ENCODE measurements around the gene MYBPC2.

MYBPC2 gene

DNA sequence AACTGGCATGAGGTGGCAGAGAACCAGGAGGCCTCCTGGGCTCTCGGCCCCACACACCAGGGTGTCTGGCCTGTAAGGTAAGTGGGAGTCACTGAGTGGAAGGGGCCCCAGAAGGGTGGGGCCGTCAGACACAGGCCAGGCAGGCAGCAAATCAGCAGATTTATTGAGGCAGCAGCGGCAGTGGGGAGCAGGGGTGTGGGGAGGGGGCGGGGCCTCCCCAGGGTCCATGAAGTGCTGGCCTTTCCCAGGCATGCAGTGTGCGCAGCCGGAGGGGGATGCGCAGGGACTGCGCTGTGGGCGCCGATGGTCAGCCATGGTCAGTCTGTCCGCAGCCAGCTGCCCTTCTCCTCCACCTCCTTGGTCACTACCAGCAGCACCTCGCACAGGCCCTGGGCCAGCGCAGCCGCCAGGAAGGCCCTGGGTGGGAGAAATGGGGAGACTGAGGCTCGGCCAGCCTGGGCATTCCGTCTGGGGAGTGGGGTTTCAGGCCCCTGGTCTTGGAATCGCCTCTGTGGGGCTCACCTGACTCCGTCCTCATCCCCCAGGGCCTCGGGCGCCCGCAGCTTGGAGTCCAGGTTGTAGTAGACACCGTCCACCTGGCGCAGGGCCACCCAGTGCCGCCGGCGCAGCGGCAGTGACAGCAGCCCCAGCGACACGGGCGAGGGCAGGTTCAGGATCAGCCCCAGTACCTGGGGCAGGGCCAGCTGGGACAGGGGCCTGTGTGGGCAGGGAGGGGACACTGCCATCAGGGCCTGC, 73.3 kb downstream of the MYBPC2 start:
- no peak for DNase-seq

DNA sequence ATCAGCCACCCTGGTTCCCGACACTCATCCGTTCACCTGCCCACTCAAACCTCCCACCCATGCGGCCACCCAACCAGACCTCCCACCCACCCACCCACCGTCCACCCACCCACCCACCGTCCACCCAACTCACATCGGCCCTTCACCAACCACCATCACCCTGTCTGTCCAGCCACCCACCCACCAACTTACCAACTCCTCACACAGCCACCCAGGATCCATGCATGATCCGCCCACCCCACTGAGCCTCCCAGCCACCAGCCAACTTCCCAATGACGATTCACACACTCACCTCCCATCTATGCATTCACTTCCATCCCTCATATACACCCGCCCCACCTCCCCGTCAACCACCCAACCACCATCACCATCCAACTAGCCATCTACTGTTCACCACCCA, 74.0 kb downstream of the MYBPC2 start:
- no peak for DNase-seq

DNA sequence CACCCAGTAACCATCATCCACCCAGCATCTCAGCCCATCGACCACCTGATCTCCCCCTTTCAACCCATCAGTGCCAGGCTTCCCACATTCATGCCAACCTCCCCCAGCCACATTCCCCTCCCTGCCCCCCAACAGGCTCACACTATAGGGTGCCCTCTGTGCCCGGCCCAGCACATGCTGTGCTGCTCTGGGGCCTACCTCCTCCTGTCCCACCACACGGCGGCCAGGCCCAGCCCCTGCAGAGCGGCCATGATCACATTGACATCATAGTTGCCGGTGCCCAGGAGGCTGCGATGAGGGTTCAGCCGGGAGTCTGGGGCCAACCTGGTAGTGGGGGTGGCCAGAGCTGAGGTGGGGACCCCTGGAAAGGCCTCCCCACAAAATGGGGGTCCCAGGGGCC, 74.7 kb downstream of the MYBPC2 start:
- DNase-seq, result no peak

DNA sequence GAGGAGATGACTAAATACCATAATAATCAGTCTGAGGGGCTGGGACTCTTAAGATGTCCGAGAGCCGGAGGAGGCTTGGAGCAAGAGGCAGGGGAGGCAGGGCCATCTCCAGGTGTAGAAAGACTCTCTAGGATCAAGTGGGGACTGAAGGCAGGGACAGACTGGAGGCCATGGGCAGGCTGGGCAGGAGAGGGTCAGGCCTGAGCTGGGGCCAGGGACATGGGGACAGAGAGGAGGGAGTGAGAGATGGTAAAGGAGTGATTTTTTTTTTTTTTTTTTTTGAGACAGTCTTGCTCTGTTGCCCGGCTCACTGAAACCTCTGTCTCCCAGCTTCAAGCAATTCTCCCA, 76.1 kb downstream of the MYBPC2 start:
- DNase-seq, result no peak

DNA sequence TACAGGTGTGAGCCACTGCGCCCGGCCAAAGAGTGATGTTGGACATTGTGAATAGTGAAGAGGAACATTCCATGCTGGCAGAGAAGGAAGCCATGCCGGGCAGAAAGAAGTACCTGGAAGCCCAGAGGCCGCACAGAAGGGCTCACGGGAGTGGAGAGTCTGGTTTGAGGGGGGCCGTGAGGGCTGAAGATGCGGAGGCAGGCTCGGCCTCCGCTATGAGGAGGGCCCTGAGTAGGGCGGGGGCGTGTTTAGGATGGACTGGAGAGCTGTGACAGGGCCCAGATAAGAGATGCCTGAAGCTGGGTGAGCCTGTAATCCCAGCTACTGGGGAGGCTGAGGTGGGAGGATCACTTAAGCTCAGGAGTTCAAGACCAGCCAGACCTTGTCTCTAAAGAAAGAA, 76.7 kb downstream of the MYBPC2 start:
- DNase-seq, result no peak

DNA sequence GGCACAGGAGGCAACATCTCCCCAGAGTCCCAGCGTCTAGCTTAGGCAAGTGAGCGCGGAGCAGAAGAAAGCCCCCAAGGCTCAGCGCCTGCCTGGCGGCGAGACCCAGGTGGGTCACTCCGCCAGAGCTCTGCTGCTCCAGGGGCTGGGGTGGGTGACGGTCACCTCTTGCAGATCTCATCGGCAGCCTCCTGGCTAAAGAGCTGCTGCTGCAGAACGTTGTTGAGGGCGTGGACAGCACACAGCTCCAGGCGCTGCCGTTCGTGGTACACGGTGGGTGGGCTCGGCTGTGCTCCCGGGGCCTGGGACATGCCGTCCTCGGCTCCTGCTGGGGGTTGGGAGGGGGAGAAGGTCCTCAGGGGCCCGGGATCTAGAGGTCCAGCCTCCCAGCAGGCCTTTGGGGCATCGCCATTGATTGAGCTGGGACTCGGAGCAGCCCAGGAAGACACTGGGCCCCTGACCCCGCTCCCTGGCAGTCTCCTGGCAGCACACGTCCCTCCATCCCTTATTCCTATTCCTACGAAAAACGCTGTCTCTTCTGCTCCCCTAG, 77.5 kb downstream of the MYBPC2 start:
- no peak for DNase-seq

DNA sequence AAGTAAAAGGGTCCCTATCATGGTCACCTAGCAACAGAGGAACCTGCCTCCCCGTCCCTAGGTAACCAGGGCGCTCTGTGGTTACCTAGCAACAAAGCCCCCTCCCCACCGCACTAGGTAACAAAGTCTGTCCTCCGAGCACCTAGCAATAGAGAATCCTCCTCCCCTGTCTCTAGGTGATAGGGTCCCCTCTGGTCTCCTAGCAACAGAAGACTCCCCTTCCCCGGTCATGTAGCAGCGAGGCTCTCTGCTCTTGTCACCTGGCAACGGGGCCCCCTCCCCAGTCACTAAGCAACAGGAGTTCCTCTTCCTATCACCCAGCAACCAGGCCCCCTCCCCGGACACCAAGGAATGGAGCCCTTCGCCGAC, 78.0 kb downstream of the MYBPC2 start:
- DNase-seq, result no peak

DNA sequence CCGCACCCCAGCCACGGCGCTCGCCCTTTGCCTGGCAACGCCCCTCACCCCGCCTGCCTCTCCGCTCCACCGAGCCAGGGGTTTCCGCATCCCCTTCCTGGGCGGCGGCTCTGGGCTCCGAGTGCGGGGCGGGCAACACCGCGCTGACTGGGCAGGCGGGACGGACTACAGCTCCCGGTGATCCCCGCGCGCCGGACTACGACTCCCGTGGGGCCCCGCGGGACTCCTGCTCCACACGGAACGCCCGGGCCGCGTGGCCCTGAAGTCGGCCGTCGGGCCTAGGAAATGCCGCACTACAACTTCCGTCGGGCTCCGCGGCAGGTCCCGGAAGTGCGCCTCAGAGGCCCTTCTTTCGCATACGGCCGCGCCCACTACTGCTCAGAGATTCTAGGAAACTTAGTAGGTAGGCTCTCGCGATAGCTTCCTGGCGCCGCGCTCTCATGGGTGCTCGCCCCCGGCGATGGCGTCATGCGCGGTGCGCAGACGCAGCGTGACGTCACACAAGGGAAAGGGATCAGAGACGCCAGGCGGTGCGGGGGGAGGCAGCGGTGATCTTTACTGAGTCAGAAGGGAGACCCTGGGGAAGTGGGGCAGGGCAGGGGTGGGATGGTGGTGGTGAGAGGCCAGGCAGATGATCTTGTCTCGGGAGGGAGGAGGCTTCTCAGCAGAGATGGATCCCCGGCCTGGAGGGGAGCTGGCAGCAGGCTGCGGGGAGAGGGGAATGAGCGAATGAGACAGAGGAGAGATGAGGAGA, 78.6 kb downstream of the MYBPC2 start, which contains the start of gene JOSD2:
JOSD2 (minus strand) TSS at position 123 of the 754 bp plus-strand sequence. CDS start 760 bp downstream, outside the sequence.
- DNase-seq, result peak; percentile 87 to 100

DNA sequence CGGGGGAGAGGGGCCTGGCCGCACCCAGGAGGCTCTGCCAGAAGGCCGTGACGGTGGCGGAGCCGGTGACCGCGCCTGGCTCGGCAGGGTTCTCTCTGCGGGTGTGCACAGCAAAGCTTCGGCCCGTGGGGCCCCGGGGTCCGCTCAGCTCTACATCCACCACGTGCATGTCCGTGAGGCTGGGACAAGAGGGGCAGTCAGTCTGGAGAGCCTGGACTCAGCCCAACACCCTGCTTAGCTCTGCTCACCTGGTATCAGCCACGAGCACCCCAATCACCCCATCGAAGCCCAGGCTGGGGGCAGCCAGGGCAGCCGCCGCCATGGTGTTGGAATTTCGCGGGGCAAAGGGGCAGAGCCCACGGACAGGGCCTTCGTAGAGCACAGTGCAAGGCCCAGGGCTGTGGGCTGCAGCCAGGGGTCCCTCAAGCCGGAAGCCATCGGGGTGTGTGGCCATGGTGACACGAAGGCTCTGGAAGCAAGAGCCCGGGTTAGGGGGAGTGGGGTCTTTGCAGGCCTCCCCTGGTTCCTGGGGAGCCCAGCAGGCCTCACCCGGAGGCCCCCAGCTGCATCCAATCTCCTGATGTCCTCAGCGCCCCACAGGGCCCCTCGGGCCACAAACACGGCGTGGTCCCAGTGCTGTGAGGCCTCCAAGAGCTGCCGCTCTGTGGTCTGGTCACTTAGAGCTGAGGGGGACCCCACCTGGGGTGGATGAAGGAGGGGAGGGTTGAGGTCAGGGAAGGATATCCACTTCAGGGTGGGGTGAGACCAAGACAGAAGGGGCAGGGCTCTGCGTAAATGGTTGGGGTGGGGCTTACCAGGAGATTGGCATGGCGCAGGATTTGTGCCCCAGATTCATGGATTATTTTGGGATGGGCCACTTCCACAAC, 79.7 kb downstream of the MYBPC2 start:
- no peak for DNase-seq

DNA sequence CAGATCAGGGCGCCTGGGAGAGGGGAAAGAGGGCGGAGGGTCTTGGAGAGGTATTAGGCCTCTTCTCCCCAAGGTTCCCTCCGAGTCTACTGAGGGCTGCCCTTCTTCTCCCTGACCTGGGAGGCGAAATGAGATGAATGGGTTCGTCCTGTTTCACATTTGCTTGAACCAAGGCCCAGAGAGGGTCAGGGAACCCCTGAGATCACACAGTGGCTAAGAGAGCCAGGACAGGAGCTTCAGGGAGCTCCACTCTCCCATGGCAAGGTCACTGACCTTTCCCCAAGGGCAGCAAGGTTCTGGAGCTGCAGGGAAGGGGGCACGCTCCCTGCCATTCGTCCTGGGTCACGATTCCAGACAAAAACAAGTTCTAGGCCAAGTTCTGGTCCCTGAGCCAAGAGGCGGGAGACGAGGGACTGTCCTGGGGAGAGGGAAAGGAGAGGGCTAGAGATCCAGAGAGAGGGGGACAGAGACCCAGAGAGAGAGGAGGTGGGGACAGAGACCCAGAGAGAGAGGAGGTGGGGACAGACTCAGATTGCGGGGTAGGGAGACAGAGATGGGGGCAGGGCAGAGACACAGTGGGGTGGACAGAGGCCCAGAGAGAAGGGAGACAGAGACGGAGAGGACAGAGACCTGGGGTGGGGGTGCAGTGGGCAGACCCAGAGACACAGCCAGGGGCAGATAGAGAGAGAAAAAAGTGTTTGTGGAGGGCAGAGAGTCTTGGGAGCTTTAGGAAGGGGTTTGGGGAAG, 80.5 kb downstream of the MYBPC2 start:
- DNase-seq, result no peak

DNA sequence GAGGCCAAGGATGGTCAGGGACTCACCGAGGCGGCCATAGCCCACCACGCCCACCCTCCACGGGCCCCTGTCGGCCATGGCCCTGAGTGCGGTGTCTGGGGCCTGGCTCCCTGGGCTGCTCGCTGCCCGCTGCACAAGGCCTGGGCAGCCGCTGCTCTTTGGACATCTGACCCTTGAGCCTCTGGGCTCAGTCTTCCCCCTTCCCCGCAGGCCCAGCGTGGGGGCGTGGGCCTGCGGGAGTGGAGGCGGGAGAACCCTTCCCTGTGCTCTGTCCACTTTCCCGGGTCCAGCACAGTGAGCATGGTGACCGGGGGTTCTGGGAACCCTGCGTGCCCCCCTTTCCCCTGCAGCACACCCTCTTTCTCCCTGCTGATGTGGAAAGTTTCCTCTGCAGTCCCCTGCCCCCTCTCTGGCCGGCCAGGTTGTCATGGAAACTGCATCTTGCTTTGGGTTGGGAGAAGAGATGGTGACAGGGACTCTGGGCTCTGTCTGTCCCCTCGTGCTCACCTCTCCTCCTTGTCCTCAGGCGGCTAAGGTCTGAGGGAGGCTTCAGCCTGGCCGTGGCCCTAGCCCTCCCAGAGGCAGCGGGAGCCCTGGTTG, 81.2 kb downstream of the MYBPC2 start, which contains the start of gene ASPDH:
ASPDH (minus strand) TSS at position 168 of the 600 bp plus-strand sequence; CDS start at position 78, 90 bp downstream.
- peak in 1 of 2 experiments; percentile 37 for DNase-seq

DNA sequence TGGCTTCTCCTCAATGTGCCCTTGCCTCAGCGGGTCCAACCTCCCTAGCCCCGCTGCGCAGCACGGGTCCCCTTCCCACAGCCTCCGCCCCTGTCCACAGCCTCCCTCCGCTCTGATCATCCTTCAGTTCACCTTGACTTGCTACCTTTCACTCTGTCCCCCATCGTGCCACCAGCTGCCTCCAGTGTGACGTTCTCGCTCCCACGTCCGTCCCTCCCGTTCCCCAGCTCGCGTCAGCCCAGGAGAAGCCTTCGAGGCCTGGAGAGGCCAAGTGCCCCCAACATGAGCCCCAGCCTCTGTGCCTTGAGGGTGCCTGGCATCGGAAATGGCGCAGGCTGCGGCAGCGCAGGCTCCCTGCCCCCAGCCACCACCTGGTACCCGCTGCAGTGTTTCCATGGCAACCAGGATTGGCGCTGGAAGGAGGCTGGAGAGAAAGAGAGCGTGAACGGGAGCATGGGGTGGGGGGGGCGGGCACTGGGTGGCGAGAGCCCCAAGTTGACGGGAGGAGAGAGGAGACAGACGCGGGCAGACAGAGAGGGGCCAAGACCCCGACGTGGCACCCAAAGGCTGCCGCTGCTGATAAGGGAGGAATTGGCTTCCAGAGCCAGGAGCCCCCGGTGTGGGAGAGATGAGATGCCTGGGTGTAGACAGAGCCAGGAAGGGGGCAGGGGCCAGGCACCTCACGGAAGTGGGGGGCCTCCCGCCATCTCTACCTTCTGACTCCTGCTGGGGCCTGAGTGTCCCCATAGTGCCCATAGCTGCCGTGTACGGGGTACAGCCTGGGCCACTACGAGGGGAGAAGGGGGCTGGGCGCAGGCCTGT, 81.9 kb downstream of the MYBPC2 start:
- DNase-seq, result peak in 1 of 2 experiments; percentile 82

DNA sequence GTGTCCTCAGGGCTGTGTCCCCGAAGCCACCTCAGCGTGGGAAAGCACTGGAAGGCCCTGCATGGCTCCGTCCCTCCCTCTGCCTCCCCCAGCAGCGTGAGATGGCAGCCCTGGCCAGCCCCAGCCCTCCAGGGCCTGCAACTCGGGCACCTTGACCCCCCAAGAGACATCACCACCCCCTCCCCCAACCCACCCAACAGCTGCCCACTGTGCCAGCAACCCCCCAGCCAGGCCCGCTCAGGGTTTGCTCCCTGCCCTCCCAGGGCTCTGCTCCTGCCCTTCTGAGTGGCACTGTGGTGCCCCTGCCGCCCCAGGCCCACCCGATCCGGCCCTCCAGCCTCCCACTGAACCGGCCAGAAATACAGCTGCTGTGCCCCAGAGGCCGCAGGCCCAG, 82.5 kb downstream of the MYBPC2 start:
- DNase-seq, result no peak
